T-helper 2 cell (primary cell): ENCODE measurements around the gene MVK.

ENCODE experiments used
- DNase-seq, 5 experiments: peaks; one replicate each; pipeline versions ENCODE4 v3.0.0 to v3.0.0-alpha.2; 2012 to 2022

The MVK gene

GRCh38 chr12:109567296-109567695 lies 6.3 kb upstream of the MVK start:
- DNase-seq, result no peak

GRCh38 chr12:109567967-109568366 lies 5.6 kb upstream of the MVK start:
- no peak for DNase-seq

GRCh38 chr12:109568486-109568885 lies 5.1 kb upstream of the MVK start:
- no peak for DNase-seq

DNA sequence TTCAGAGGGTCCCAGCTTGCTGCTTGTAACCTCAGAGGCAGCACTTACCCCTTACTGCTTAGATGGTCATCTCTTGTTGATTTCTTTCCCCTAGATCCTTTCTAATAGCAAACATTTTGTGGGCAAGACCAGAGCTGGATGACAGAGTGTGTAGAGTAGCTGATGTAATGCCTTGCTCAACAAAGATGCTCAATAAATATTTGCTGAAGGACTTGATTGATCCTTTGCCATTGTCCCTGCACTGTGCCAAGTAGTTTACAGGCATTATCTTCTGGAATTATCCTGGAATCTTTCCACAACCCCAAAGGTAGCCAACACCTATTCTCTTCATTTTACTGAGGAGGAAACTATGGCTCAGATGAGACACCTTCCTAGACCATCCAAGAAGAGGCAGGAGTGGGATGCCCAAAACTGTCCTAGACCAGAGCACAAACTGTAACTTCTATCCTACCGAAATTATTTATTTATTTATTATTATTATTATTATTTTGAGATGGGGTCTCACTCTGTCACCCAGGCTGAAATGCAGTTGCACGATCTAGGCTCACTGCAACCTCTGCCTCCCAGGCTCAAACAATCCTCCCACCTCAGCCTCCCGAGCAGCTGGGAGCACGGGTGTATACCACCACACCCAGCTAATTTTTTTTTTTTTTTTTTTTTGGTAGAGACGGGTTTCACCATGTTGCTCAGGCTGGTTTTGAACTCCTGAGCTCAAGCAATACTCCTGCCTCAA lies 1.7 kb upstream of the MVK start:
- DNase-seq, result no peak

- DNase-seq, result no peak
Observed at GRCh38 chr12:109572506-109572845, 1.1 kb upstream of the MVK start.

DNA sequence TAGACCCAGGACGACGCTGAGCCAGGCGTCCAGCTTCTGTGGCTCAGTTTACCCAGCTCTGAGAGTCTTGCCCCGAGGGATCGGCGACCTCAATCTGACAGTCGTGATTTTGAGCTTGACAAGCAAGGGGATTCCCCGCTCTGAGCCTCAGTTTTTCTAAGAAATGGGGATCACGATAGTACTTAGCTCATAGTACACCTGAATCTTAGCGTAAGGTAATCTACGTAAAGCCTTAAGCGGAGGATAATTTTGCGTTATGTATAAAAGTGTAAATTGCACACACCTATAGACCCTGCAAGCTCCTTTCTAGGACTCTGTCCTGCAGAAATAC lies 285 bp downstream of the MVK start:
- DNase-seq, result no peak

DNA sequence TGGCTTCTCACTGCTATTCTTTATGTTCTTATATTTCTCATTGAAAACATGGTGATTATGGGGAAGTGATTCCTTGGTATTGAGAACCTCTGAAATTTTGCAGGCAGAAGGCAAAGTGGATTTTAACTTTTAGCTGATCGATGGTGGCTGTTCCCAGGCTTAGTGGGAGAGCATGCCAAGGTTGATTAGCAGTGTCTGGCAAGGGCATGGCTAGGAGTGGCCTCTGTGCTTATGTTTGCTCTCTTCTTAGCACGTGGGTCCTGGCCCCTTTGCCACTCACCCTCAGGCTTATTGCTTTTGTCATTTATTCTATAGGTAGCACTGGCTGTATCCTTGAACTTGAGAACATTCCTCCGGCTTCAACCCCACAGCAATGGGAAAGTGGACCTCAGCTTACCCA lies 2.1 kb downstream of the MVK start:
- DNase-seq, result no peak

GRCh38 chr12:109577311-109577710 lies 3.7 kb downstream of the MVK start:
- no peak for DNase-seq

GRCh38 chr12:109578330-109578927 lies 4.8 kb downstream of the MVK start:
- DNase-seq, result no peak

DNA sequence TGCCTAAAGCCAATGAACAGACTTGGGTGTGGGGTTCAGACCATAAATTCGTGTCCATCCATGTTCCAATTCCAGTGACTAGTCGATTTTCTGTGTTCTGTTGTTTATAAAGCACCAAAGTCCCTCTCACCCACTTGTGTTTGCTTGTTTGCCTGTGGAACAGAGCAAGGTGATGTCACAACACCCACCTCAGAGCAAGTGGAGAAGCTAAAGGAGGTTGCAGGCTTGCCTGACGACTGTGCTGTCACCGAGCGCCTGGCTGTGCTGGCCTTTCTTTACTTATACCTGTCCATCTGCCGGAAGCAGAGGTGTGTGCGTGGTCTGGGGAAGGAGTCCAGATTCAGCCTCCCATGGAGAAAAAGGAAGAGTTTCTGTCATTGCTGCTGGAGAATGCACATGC lies 6.0 kb downstream of the MVK start:
- DNase-seq, result no peak

GRCh38 chr12:109580272-109580671 lies 6.7 kb downstream of the MVK start:
- DNase-seq, result no peak

- no peak for DNase-seq
Observed at GRCh38 chr12:109580684-109581333, 7.2 kb downstream of the MVK start.

DNA sequence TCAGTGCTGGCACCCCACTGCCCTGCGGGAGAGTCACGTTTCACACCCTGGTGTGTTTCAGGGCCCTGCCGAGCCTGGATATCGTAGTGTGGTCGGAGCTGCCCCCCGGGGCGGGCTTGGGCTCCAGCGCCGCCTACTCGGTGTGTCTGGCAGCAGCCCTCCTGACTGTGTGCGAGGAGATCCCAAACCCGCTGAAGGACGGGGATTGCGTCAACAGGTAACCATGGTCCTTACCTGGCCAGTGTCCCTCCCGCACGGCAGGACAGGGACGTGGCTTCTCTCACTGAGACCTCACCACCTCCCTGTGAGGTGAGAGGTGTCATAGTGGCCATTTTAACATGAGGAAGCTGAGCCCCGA lies 7.7 kb downstream of the MVK start:
- DNase-seq, result no peak

GRCh38 chr12:109581856-109582255 lies 8.3 kb downstream of the MVK start:
- DNase-seq, result no peak

DNA sequence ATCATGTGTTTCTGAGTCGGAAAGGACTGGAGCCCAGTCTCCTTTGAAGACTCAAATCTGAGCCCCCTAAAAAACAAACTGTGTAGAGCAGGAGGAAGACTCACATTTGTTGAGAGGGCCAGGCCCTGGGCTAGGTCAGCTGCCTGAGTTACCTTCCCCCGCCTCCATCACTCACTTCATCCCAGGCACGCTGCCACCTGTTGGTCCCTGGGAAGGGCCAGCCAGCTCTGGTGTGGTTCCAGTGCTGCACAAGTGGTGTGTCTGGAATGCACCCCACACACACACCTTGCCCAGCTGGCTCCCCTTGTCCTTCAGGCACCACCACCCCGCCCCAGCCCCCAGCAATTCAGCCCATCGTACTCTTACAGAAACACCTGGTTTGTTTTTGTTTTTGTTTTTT lies 9.0 kb downstream of the MVK start:
- DNase-seq, result no peak

GRCh38 chr12:109583733-109584132 lies 10.1 kb downstream of the MVK start:
- no peak for DNase-seq

GRCh38 chr12:109586385-109587296 lies 13.0 kb downstream of the MVK start:
- no peak for DNase-seq

- DNase-seq, result no peak
Observed at GRCh38 chr12:109587921-109588320, 14.3 kb downstream of the MVK start.

DNA sequence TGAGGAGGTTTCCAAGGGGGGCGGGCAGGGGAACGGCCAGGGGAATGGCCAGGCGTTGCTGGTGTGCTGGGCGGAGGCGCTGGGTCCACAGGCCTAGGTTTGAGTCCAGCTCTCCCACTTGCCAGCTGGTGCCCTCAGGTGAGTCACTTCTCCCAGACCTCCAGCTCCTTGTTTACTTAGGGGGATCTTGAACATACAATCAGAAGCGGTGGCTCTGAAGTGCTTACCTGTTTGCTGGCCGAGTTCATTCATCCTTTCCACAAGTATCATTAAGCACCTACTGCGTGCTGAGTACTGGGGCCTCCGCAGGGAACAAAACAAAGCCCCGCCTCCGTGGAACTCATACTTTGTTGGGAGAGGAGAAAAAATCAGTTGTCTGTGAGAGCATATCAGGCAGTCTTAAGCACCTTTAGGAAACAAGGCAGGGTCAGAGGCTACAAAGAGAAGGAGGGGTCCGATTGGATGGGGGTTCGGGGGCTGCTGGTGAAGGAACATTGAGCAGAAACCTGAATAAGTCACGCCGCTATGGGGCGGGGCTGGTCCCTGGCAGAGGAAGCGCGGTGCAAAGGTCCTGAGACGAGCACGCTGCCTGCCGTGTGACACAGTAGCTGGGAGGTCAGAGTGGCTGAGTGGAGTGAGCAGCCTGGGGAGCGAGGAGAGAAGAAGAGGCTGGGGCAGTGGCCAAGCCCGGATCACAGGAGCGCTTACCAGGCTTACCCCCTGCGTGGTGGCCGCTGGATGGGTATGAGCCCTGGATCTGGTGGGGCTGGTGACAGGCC lies 15.1 kb downstream of the MVK start:
- DNase-seq, result no peak

GRCh38 chr12:109589240-109589590 lies 15.6 kb downstream of the MVK start:
- DNase-seq, result no peak

DNA sequence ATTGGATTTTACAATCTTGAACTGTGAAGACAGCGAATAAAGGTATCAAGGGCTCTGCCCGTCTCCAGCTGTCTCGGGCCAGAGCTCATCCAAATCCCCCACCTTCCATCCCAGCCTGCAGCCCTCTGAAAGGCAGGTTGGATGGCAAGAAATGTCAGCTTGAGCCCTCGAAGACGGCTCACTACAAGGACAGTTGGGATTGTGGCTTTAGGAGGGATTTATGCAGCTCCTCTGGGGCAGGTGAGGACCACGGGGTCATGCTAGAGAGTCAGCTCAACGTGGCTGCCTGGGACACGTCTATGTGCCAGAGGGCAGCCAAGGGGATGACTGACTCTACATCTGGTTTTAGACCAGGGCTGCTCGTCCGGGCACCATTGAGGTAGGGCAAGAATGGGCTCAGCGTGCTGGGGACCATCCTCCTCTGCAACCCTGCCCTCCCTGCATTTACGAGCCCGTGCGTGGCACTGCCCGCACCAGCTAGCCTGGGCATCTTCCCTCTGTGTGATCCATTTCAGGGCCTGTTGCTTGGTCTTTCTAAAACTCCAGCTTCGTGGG lies 16.2 kb downstream of the MVK start:
- DNase-seq, result no peak

- DNase-seq, result no peak
Observed at GRCh38 chr12:109590566-109590965, 17.0 kb downstream of the MVK start.

DNA sequence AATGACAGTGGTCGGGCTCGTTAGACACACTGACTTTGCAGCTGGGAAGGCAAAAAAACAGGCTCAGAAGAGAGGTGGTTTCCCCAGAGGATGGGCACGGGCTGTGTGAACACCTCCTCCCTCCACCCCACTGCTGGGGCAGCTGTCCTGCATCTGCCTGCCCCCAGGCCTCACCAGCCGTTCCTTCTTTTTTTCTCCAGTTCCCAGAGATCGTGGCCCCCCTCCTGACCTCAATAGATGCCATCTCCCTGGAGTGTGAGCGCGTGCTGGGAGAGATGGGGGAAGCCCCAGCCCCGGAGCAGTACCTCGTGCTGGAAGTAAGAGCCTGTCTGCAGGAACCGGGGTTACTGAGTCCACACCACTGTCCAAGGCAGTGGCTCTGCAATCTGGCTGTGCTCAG lies 17.4 kb downstream of the MVK start:
- no peak for DNase-seq
